ENCODE results near the gene GPALPP1. TPM values are rescaled to one million over a fixed set of nuclear protein-coding genes. Genes with fewer than 3 reads are reported as not detected.
"Not testable (repeated sequence)": the region's sequence is repeated elsewhere in the genome, so short reads cannot be mapped to it uniquely, and the experiment has no call there.

GPALPP1 gene
- total RNA-seq, 2 donors from 2014 or later = 25.8 to 36.4 TPM

GRCh38 chr13:45011198-45011597 lies 21.9 kb downstream of the GPALPP1 start:
- no peak overlapping the region for H3K4me3 Mint-ChIP-seq

GRCh38 chr13:45015300-45015699 lies 26.0 kb downstream of the GPALPP1 start:
- 94 to 100% methylated on average over 1 to 2 of the region's 2 CpGs for WGBS, 2 experiments (ENCODE audit: insufficient coverage in 1 of 2, insufficient read length in 1 of 2)
- Histone ChIP-seq H3K4me3 (ENCODE audit: low read length) (no peak overlapping the region), H3K9me3 (ENCODE audit: control insufficient read depth, low read length) (no peaks in the 10 kb centered on the region), H3K36me3 (ENCODE audit: control insufficient read depth, insufficient read depth, low read length) (peaks cover 52% of the 10 kb centered on the region), H3K4me1 (ENCODE audit: control insufficient read depth, insufficient read depth, low read length) (no peaks in the 10 kb centered on the region), H3K27ac (ENCODE audit: low read depth, low read length) (no peak overlapping the region), H3K9ac (ENCODE audit: extremely low read depth, low read length, poor library complexity, severe bottlenecking) (no peak overlapping the region), H3K27me3 (ENCODE audit: control insufficient read depth, insufficient read depth, low read length, poor library complexity, severe bottlenecking) (no peaks in the 10 kb centered on the region)
- no peak for DNase-seq
- Mint-ChIP-seq H3K4me3 (no peak overlapping the region), H3K4me1 (no peaks in the 10 kb centered on the region), H3K27ac (no peak overlapping the region), H3K9me3 (no peaks in the 10 kb centered on the region), H3K27me3 (ENCODE audit: insufficient read depth) (no peaks in the 10 kb centered on the region), H3K36me3 (ENCODE audit: low read depth) (peaks cover 37% of the 10 kb centered on the region)
- TF ChIP-seq CTCF (conservative IDR thresholded peaks at IDR 0.05) = no peak

More at GRCh38 chr13:45011198-45011597, 21.9 kb downstream of the GPALPP1 start:
- no peak overlapping the region for H3K4me3 ChIP-seq (ENCODE audit: low read length)
- no peak overlapping the region for H3K9ac ChIP-seq (ENCODE audit: extremely low read depth, low read length, poor library complexity, severe bottlenecking)
- no peaks in the 10 kb centered on the region for H3K4me1 ChIP-seq (ENCODE audit: control insufficient read depth, insufficient read depth, low read length)
- no peak overlapping the region for H3K27ac ChIP-seq (ENCODE audit: low read depth, low read length)
- DNase-seq = no peak
- Mint-ChIP-seq H3K9me3 (no peaks in the 10 kb centered on the region), H3K4me1 (no peaks in the 10 kb centered on the region), H3K27ac (no peak overlapping the region), H3K27me3 (ENCODE audit: insufficient read depth) (no peaks in the 10 kb centered on the region), H3K36me3 (ENCODE audit: low read depth) (peaks cover 29% of the 10 kb centered on the region)
- no peaks in the 10 kb centered on the region for H3K9me3 ChIP-seq (ENCODE audit: control insufficient read depth, low read length)
- H3K36me3 ChIP-seq (ENCODE audit: control insufficient read depth, insufficient read depth, low read length) = peaks cover 69% of the 10 kb centered on the region
- no peak for TF ChIP-seq CTCF (conservative IDR thresholded peaks at IDR 0.05)
- WGBS, 2 experiments (ENCODE audit: insufficient coverage in 1 of 2, insufficient read length in 1 of 2) = 95 to 97% methylated on average over 4 to 5 of the region's 6 CpGs
- H3K27me3 ChIP-seq (ENCODE audit: control insufficient read depth, insufficient read depth, low read length, poor library complexity, severe bottlenecking) = no peaks in the 10 kb centered on the region

GRCh38 chr13:45016792-45017425 lies 27.6 kb downstream of the GPALPP1 start:
- H3K36me3 Mint-ChIP-seq (ENCODE audit: low read depth) = peaks cover 34% of the 10 kb centered on the region

GRCh38 chr13:45019981-45020380 lies 30.6 kb downstream of the GPALPP1 start:
- not testable (repeated sequence) for H3K4me3 ChIP-seq (ENCODE audit: low read length); H3K27me3 ChIP-seq (ENCODE audit: control insufficient read depth, insufficient read depth, low read length, poor library complexity, severe bottlenecking); H3K27ac Mint-ChIP-seq; DNase-seq; H3K9ac ChIP-seq (ENCODE audit: extremely low read depth, low read length, poor library complexity, severe bottlenecking); H3K27me3 Mint-ChIP-seq (ENCODE audit: insufficient read depth); H3K9me3 ChIP-seq (ENCODE audit: control insufficient read depth, low read length); H3K4me3 Mint-ChIP-seq; H3K9me3 Mint-ChIP-seq; H3K4me1 Mint-ChIP-seq; H3K4me1 ChIP-seq (ENCODE audit: control insufficient read depth, insufficient read depth, low read length); H3K27ac ChIP-seq (ENCODE audit: low read depth, low read length)
- H3K36me3 Mint-ChIP-seq (ENCODE audit: low read depth) = peaks cover 38% of the 10 kb centered on the region
- 90 to 96% methylated on average over 3 to 7 of the region's 7 CpGs for WGBS, 2 experiments (ENCODE audit: insufficient coverage in 1 of 2, insufficient read length in 1 of 2)
- H3K36me3 ChIP-seq (ENCODE audit: control insufficient read depth, insufficient read depth, low read length) = peaks cover 54% of the 10 kb centered on the region

More at GRCh38 chr13:45016792-45017425, 27.6 kb downstream of the GPALPP1 start:
- Histone ChIP-seq H3K27me3 (ENCODE audit: control insufficient read depth, insufficient read depth, low read length, poor library complexity, severe bottlenecking) (no peaks in the 10 kb centered on the region), H3K9me3 (ENCODE audit: control insufficient read depth, low read length) (no peaks in the 10 kb centered on the region), H3K27ac (ENCODE audit: low read depth, low read length) (no peak overlapping the region), H3K4me3 (ENCODE audit: low read length) (no peak overlapping the region), H3K9ac (ENCODE audit: extremely low read depth, low read length, poor library complexity, severe bottlenecking) (no peak overlapping the region), H3K4me1 (ENCODE audit: control insufficient read depth, insufficient read depth, low read length) (no peaks in the 10 kb centered on the region), H3K36me3 (ENCODE audit: control insufficient read depth, insufficient read depth, low read length) (peaks cover 52% of the 10 kb centered on the region)
- DNase-seq = no peak
- no peaks in the 10 kb centered on the region for H3K4me1 Mint-ChIP-seq
- no peak for TF ChIP-seq CTCF (conservative IDR thresholded peaks at IDR 0.05)
- H3K27me3 Mint-ChIP-seq (ENCODE audit: insufficient read depth) = no peaks in the 10 kb centered on the region
- WGBS, 2 experiments (ENCODE audit: insufficient coverage in 1 of 2, insufficient read length in 1 of 2) = 98 to 100% methylated on average over 3 of the region's 3 CpGs
- H3K27ac Mint-ChIP-seq = no peak overlapping the region
- H3K9me3 Mint-ChIP-seq = no peaks in the 10 kb centered on the region
- no peak overlapping the region for H3K4me3 Mint-ChIP-seq

All from endodermal cell (in vitro differentiated cells).